HepG2 (cell line): Measurements from ENCODE around the gene FAM32A. TPM values are rescaled to one million over a fixed set of nuclear protein-coding genes. Genes with fewer than 3 reads are reported as not detected.

ENCODE experiments used
- ATAC-seq: fragments of 200-7000 bp; cut with Tn5 transposase; 3 replicates; pipeline ENCODE4 v1.9.1; 2020; ENCODE audit warnings: mild to moderate bottlenecking, moderate library complexity
- BruUV-seq: library from RNA; stranded (reverse); fragments of 400-500 nt; replicated peaks from 2 replicates; lab custom pipeline; 2021; lab: Mats Ljungman, UMichigan
- CTCF ChIA-PET: fragments of 300-600 bp; formaldehyde crosslinking; extraction: SDS; loops from one replicate; lab custom pipeline; 2021; ENCODE audit warnings: low total read pairs, inconsistent platforms, low intra/inter-chr PET ratio; lab: Yijun Ruan, JAX
- POLR2A ChIA-PET: fragments of 350-600 bp; sonication (Branson Sonifier 250); formaldehyde crosslinking; loops from one replicate; lab custom pipeline; 2020; ENCODE audit warnings: antibody characterized with exemption, inconsistent platforms; lab: Yijun Ruan, JAX
- DNase-seq: peaks from one replicate; pipeline ENCODE4 v3.0.0-alpha.2; 2015; ENCODE audit warnings: low spot score
- FAIRE-seq: peaks from 3 replicates; lab custom pipeline; 2011; peaks lifted over from hg19 to GRCh38; lab: Jason Lieb, UNC
- H2AFZ ChIP-seq: one replicate; pipeline ENCODE4 v1.6.1; 2011; ENCODE audit warnings: low read length, inconsistent platforms
- H3K27ac ChIP-seq: fragments of 300-600 bp; 3 replicates; pipeline ENCODE4 v1.8.0; 2011; ENCODE audit warnings: mixed run types, mild to moderate bottlenecking, mixed read lengths, low read length, inconsistent platforms; ENCODE audit not compliant: insufficient read depth; ENCODE audit errors: extremely low read length
- H3K27me3 ChIP-seq, 2 experiments: fragments of 200-600 bp in 1 of 2; 2 replicates in 1 of 2; 3 replicates in 1 of 2; pipeline versions ENCODE4 v1.6.0 to v1.8.0; 2011; ENCODE audit warnings: low read length in 2 of 2, mild to moderate bottlenecking in 2 of 2, moderate library complexity in 2 of 2, inconsistent platforms in 1 of 2; ENCODE audit not compliant: insufficient read depth in 2 of 2, control insufficient read depth in 1 of 2
- H3K36me3 ChIP-seq, 2 experiments: fragments of 200-600 bp in 1 of 2; replicated peaks in 1 of 2; 2 replicates in 1 of 2; 3 replicates in 1 of 2; pipeline versions ENCODE4 v1.5.1 to v1.8.0; 2011; ENCODE audit warnings: low read length in 2 of 2, inconsistent platforms in 1 of 2; ENCODE audit not compliant: insufficient read depth in 2 of 2, control insufficient read depth in 1 of 2
- H3K4me1 ChIP-seq: 2 replicates; pipeline ENCODE4 v1.5.1; 2012; ENCODE audit warnings: low read length, inconsistent platforms; ENCODE audit not compliant: insufficient read depth
- H3K4me2 ChIP-seq: 2 replicates; pipeline ENCODE4 v1.6.0; 2011; ENCODE audit warnings: low read depth, low read length, inconsistent platforms
- H3K4me3 ChIP-seq, 3 experiments: fragments of 200-600 bp in 1 of 3; sonication (generic), shearing (Covaris generic) in 1 of 3; replicated peaks in 1 of 3; 2 replicates each; pipeline ENCODE4 v1.5.1; 2011 to 2016; ENCODE audit warnings: low read length in 3 of 3, inconsistent platforms in 2 of 3, low read depth in 2 of 3, mild to moderate bottlenecking in 2 of 3, control low read depth in 1 of 3, mixed read lengths in 1 of 3; ENCODE audit not compliant: insufficient read depth in 1 of 3
- H3K79me2 ChIP-seq: one replicate; pipeline ENCODE4 v1.6.1; 2011; ENCODE audit warnings: low read length, inconsistent platforms; ENCODE audit not compliant: insufficient read depth
- H3K9ac ChIP-seq: 2 replicates; pipeline ENCODE4 v1.6.0; 2011; ENCODE audit warnings: mild to moderate bottlenecking, low read depth, low read length, inconsistent platforms; ENCODE audit not compliant: insufficient read depth
- H3K9me3 ChIP-seq: 2 replicates; pipeline ENCODE4 v1.5.1; 2012; ENCODE audit warnings: mild to moderate bottlenecking, low read length
- H4K20me1 ChIP-seq: 2 replicates; pipeline ENCODE4 v1.6.0; 2011; ENCODE audit warnings: inconsistent platforms, mild to moderate bottlenecking, low read length, moderate library complexity; ENCODE audit not compliant: insufficient read depth
- ATF7 ChIP-seq, 2 experiments: fragments of 450-650 bp in 1 of 2; sonication (generic) in 1 of 2; formaldehyde crosslinking in 1 of 2; IDR thresholded peaks; 2 replicates each; pipeline versions ENCODE4 v1.4.0 to v1.6.1; 2016 to 2020; ENCODE audit warnings: antibody characterized with exemption in 1 of 2, mild to moderate bottlenecking in 1 of 2, missing genetic modification reagents in 1 of 2
- ETV6 ChIP-seq: sonication (generic); formaldehyde crosslinking; conservative IDR thresholded peaks from 2 replicates; pipeline ENCODE4 v1.4.0; 2020; ENCODE audit warnings: missing genetic modification reagents
- HES4 ChIP-seq: sonication (generic); formaldehyde crosslinking; IDR thresholded peaks from 2 replicates; pipeline ENCODE4 v1.9.0; 2021; ENCODE audit warnings: mild to moderate bottlenecking, missing genetic modification reagents, borderline replicate concordance
- HNF4G ChIP-seq, 2 experiments: sonication (generic) in 1 of 2; formaldehyde crosslinking in 1 of 2; IDR thresholded peaks; 2 replicates each; pipeline versions ENCODE4 v1.4.0 to v1.6.1; 2011 to 2020; ENCODE audit warnings: borderline replicate concordance in 2 of 2, low read depth in 2 of 2, mild to moderate bottlenecking in 2 of 2, low read length in 1 of 2, missing genetic modification reagents in 1 of 2, moderate library complexity in 1 of 2
- KDM1A ChIP-seq: IDR thresholded peaks from 2 replicates; pipeline ENCODE4 v1.6.1; 2016; ENCODE audit warnings: missing compliant biosample characterization
- NBN ChIP-seq: fragments of 450-650 bp; conservative IDR thresholded peaks from 2 replicates; pipeline ENCODE4 v1.6.1; 2017
- PAF1 ChIP-seq: IDR thresholded peaks from 2 replicates; pipeline ENCODE4 v1.6.1; 2016; ENCODE audit warnings: missing genetic modification reagents, missing compliant biosample characterization
- PATZ1 ChIP-seq: sonication (generic); formaldehyde crosslinking; IDR thresholded peaks from 2 replicates; pipeline ENCODE4 v1.4.0; 2020; ENCODE audit warnings: missing genetic modification reagents
- PAWR ChIP-seq: sonication (generic); formaldehyde crosslinking; IDR thresholded peaks from 2 replicates; pipeline ENCODE4 v1.4.0; 2020; ENCODE audit warnings: missing genetic modification reagents, mild to moderate bottlenecking, borderline replicate concordance
- RORA ChIP-seq: sonication (generic); formaldehyde crosslinking; IDR thresholded peaks from 2 replicates; pipeline ENCODE4 v1.5.0; 2020; ENCODE audit warnings: mild to moderate bottlenecking, missing genetic modification reagents, moderate library complexity
- SRSF9 ChIP-seq: fragments of 200-400 bp; formaldehyde crosslinking; IDR thresholded peaks from 2 replicates; pipeline ENCODE4 v1.6.1; 2018; ENCODE audit warnings: borderline replicate concordance, mild to moderate bottlenecking, low read depth, low read length; ENCODE audit not compliant: insufficient read depth, poor library complexity, severe bottlenecking
- TAF1 ChIP-seq: sonication (generic); formaldehyde crosslinking; IDR thresholded peaks from 2 replicates; pipeline ENCODE4 v1.4.0; 2020; ENCODE audit warnings: missing genetic modification reagents
- TFAP4 ChIP-seq: sonication (generic); IDR thresholded peaks from 2 replicates; pipeline ENCODE4 v1.6.1; 2016; ENCODE audit warnings: low read depth, borderline replicate concordance
- U2AF1 ChIP-seq: fragments of 200-400 bp; formaldehyde crosslinking; optimal IDR thresholded peaks from 2 replicates; pipeline ENCODE3; 2017; ENCODE audit warnings: mild to moderate bottlenecking, low read depth, low read length
- U2AF2 ChIP-seq: fragments of 200-400 bp; formaldehyde crosslinking; IDR thresholded peaks from 2 replicates; pipeline ENCODE4 v1.6.1; 2017; ENCODE audit warnings: low read depth, mild to moderate bottlenecking, low read length
- ZMYM3 ChIP-seq: sonication (generic); formaldehyde crosslinking; IDR thresholded peaks from 2 replicates; pipeline ENCODE4 v1.5.1; 2020; ENCODE audit warnings: mild to moderate bottlenecking, missing genetic modification reagents
- ZNF138 ChIP-seq: sonication (generic); formaldehyde crosslinking; IDR thresholded peaks from 2 replicates; pipeline ENCODE4 v1.5.0; 2020; ENCODE audit warnings: mild to moderate bottlenecking, low read depth, missing genetic modification reagents
- ZNF224 ChIP-seq: sonication (generic); formaldehyde crosslinking; IDR thresholded peaks from 2 replicates; pipeline ENCODE4 v1.5.0; 2020; ENCODE audit warnings: mild to moderate bottlenecking, missing genetic modification reagents
- ZNF296 ChIP-seq: sonication (generic); formaldehyde crosslinking; conservative IDR thresholded peaks from 2 replicates; pipeline ENCODE4 v1.5.0; 2020; ENCODE audit warnings: mild to moderate bottlenecking, missing genetic modification reagents
- ZNF720 ChIP-seq: sonication (generic); formaldehyde crosslinking; IDR thresholded peaks from 2 replicates; pipeline ENCODE4 v1.4.0; 2020; ENCODE audit warnings: missing genetic modification reagents
- WGBS: methylation state at CpG from one replicate; pipeline ENCODE4 v1.1.6; 2017; ENCODE audit warnings: low lambda C conversion rate; 5-methylcytosine and 5-hydroxymethylcytosine counted together
- in situ Hi-C: cut with HindIII; loops from 2 replicates; pipeline ENCODE4 v1.10.0; 2017; ENCODE audit warnings: low pct_unique_long_range_greater_than_20kb; ENCODE audit not compliant: extremely low pct_ligation_motif_present
- intact Hi-C: fragments of 100-400 bp; cut with micrococcal nuclease; formaldehyde crosslinking; loops from one replicate; pipeline ENCODE4 v1.10.0; 2022; ENCODE audit not compliant: unreplicated experiment
- polyA plus RNA-seq, 8 experiments: library from polyadenylated mRNA; depleted of rRNA in 3 of 8; stranded (reverse) in 7 of 8; unstranded in 1 of 8; fragments of >200 nt; fragmentation: Illumina TruSeq in 4 of 8; extraction: Trizol in 4 of 8; gene quantifications; 2 replicates each; pipeline versions ENCODE4 v1.2.1 to v1.2.3, GENCODE V29; 2011 to 2016; ENCODE audit warnings: low read depth in 4 of 8, missing spikeins in 1 of 8, mixed read lengths in 1 of 8; ENCODE audit not compliant: insufficient read depth in 1 of 8
- total RNA-seq, 5 experiments: library from RNA; depleted of rRNA; stranded (reverse); fragments of >200 nt; fragmentation: Illumina TruSeq; extraction: Trizol; gene quantifications; 2 replicates each; pipeline ENCODE4 v1.2.3, GENCODE V29; 2016; ENCODE audit warnings: low read depth in 1 of 5

The FAM32A gene
- total and polyA plus RNA-seq, 2 of the 13 experiments (the other 11 are each of a cell fraction or from before 2014, with no cell fraction given) = 85.8 to 86.2 TPM

GRCh38 chr19:16161840-16162239 is 23.4 kb upstream of the FAM32A start (continued):
- no peak for TF ChIP-seq U2AF1
- no peak for TF ChIP-seq ZNF720 (CRISPR knock-in tag)
- TF ChIP-seq RORA (CRISPR knock-in tag) = no peak
- TF ChIP-seq PAWR (CRISPR knock-in tag) = no peak

GRCh38 chr19:16164222-16164890 is 20.9 kb upstream of the FAM32A start:
- DNase-seq (peak; percentile 27), ATAC-seq (peak; percentile 67), FAIRE-seq (peak; percentile 46)
- ChIA-PET POLR2A (no interaction called here), CTCF (no interaction called here)
- no peaks in the 10 kb centered on the region for H3K36me3 ChIP-seq
- H3K9me3 ChIP-seq = no peaks in the 10 kb centered on the region
- no peaks in the 10 kb centered on the region for H3K27me3 ChIP-seq
- intact Hi-C loops = no loop called here
- BruUV-seq = no TSS peak
- H3K4me2 ChIP-seq = peak overlapping the region; percentile 7; the same call in 1 of the 2 replicates
- no peaks in the 10 kb centered on the region for H4K20me1 ChIP-seq
- in situ Hi-C loops = loop anchor here (25.0 kb wide), 1 partner anchor 527 kb away; the partner anchor contains the start of gene CYP4F3
- no peak overlapping the region for H2AFZ ChIP-seq
- no peak overlapping the region for H3K27ac ChIP-seq
- 51% methylated on average over 9 of the region's 13 CpGs for WGBS
- H3K9ac ChIP-seq = no peak overlapping the region
- no peak overlapping the region for H3K4me3 ChIP-seq
- H3K4me1 ChIP-seq = peaks cover 39% of the 10 kb centered on the region
- H3K79me2 ChIP-seq = no peaks in the 10 kb centered on the region
- no peak for TF ChIP-seq U2AF2
- TF ChIP-seq ZNF224 (CRISPR knock-in tag) = no peak
- TF ChIP-seq ATF7 (IDR thresholded peaks at IDR 0.05) = no peak
- no peak for TF ChIP-seq ATF7 (CRISPR knock-in tag; IDR thresholded peaks at IDR 0.05)
- no peak for TF ChIP-seq SRSF9
- TF ChIP-seq NBN = no peak
- TF ChIP-seq ZNF296 (CRISPR knock-in tag) = no peak
- no peak for TF ChIP-seq TAF1 (CRISPR knock-in tag)
- TF ChIP-seq PAF1 (CRISPR knock-in tag) = no peak
- TF ChIP-seq ZNF138 (CRISPR knock-in tag) = no peak
- no peak for TF ChIP-seq ETV6 (CRISPR knock-in tag)
- peak; percentile 88 for TF ChIP-seq ZMYM3
- no peak for TF ChIP-seq TFAP4
- TF ChIP-seq HNF4G (IDR thresholded peaks at IDR 0.05; ENCODE audit: borderline replicate concordance, low read depth, low read length) = peak; percentile 61; the same call in 1 of the 2 replicates
- TF ChIP-seq HNF4G (CRISPR knock-in tag; IDR thresholded peaks at IDR 0.05; ENCODE audit: borderline replicate concordance, low read depth) = no peak
- TF ChIP-seq KDM1A = peak; percentile 80; the same call in 1 of the 2 replicates
- no peak for TF ChIP-seq PATZ1 (CRISPR knock-in tag)
- no peak for TF ChIP-seq HES4
